GM12801 (cell line): ENCODE measurements around the gene PEX11A.

Experiments
- CTCF ChIP-seq: IDR thresholded peaks from one replicate; pipeline ENCODE4 v1.5.1; 2011; ENCODE audit warnings: control low read depth; ENCODE audit not compliant: insufficient read length; ENCODE audit errors: extremely low read depth

The PEX11A gene

GRCh38 chr15:89674526-89674925 is 16.0 kb downstream of the PEX11A start:
- TF ChIP-seq CTCF = no peak

- no peak for TF ChIP-seq CTCF
Measured at GRCh38 chr15:89673165-89673512, 17.4 kb downstream of the PEX11A start.

GRCh38 chr15:89672221-89673164 is 18.1 kb downstream of the PEX11A start:
- no peak for TF ChIP-seq CTCF

GRCh38 chr15:89671687-89672086 is 18.9 kb downstream of the PEX11A start:
- no peak for TF ChIP-seq CTCF

- no peak for TF ChIP-seq CTCF
Measured at GRCh38 chr15:89670971-89671560, 19.5 kb downstream of the PEX11A start.

- no peak for TF ChIP-seq CTCF
Measured at GRCh38 chr15:89669941-89670340, 20.6 kb downstream of the PEX11A start.

- TF ChIP-seq CTCF = no peak
Measured at GRCh38 chr15:89669309-89669865, 21.2 kb downstream of the PEX11A start.
